IMR-90 (cell line): Measurements from ENCODE around the gene SPDYC. TPM values are rescaled to one million over a fixed set of nuclear protein-coding genes. Genes with fewer than 3 reads are reported as not detected.

Source experiments
- ATAC-seq: fragments of 200-7000 bp; cut with Tn5 transposase; 2 replicates; pipeline ENCODE4 v1.9.1; 2020; ENCODE audit warnings: low read depth, mild to moderate bottlenecking, moderate library complexity
- BruUV-seq: library from RNA; stranded (reverse); fragments of 400-500 nt; replicated peaks from 2 replicates; lab custom pipeline; 2021; lab: Mats Ljungman, UMichigan
- CTCF ChIA-PET: fragments of 300-600 bp; formaldehyde crosslinking; extraction: SDS; loops from one replicate; lab custom pipeline; 2021; ENCODE audit warnings: antibody characterized with exemption; lab: Yijun Ruan, JAX
- POLR2A ChIA-PET: fragments of 300-600 bp; sonication (Branson Sonifier 250); formaldehyde crosslinking; loops from one replicate; lab custom pipeline; 2022; ENCODE audit warnings: antibody characterized with exemption; ENCODE audit not compliant: unreplicated experiment; lab: Charles Lee
- DNase-seq: peaks from one replicate; pipeline ENCODE4 v3.0.0; 2013
- H2AFZ ChIP-seq: replicated peaks from 2 replicates; pipeline ENCODE3; 2013; ENCODE audit warnings: low read length, mild to moderate bottlenecking; ENCODE audit not compliant: poor library complexity
- H2AK5ac ChIP-seq: 2 replicates; pipeline ENCODE4 v1.6.1; 2013; ENCODE audit warnings: low read depth, low read length, inconsistent platforms
- H2AK9ac ChIP-seq: replicated peaks from 2 replicates; pipeline ENCODE3; 2013; ENCODE audit warnings: mild to moderate bottlenecking, low read depth, low read length, moderate library complexity; ENCODE audit not compliant: poor library complexity
- H2BK120ac ChIP-seq: 2 replicates; pipeline ENCODE4 v1.6.1; 2013; ENCODE audit warnings: low read depth, low read length, inconsistent platforms
- H2BK15ac ChIP-seq: 3 replicates; pipeline ENCODE4 v1.6.1; 2013; ENCODE audit warnings: low read depth, low read length, inconsistent platforms
- H2BK20ac ChIP-seq: 2 replicates; pipeline ENCODE4 v1.6.1; 2013; ENCODE audit warnings: low read depth, mild to moderate bottlenecking, inconsistent platforms, low read length, moderate library complexity
- H2BK5ac ChIP-seq: 2 replicates; pipeline ENCODE4 v1.6.1; 2013; ENCODE audit warnings: mild to moderate bottlenecking, low read depth, low read length, inconsistent platforms; ENCODE audit not compliant: poor library complexity, severe bottlenecking
- H3K14ac ChIP-seq: replicated peaks from 2 replicates; pipeline ENCODE4 v1.6.1; 2013; ENCODE audit warnings: low read depth, low read length, inconsistent platforms
- H3K18ac ChIP-seq: 2 replicates; pipeline ENCODE4 v1.6.1; 2013; ENCODE audit warnings: low read depth, low read length, control low read depth
- H3K23ac ChIP-seq: 2 replicates; pipeline ENCODE4 v1.6.1; 2013; ENCODE audit warnings: low read depth, low read length, inconsistent platforms
- H3K27ac ChIP-seq: 2 replicates; pipeline ENCODE4 v1.5.1; 2013; ENCODE audit warnings: mild to moderate bottlenecking, control low read depth, low read length; ENCODE audit not compliant: insufficient read depth
- H3K27me3 ChIP-seq: 2 replicates; pipeline ENCODE4 v1.6.1; 2013; ENCODE audit warnings: low read length; ENCODE audit not compliant: control insufficient read depth, insufficient read depth
- H3K36me3 ChIP-seq: 2 replicates; pipeline ENCODE4 v1.6.1; 2013; ENCODE audit warnings: low read length, mixed read lengths; ENCODE audit not compliant: control insufficient read depth, insufficient read depth
- H3K4ac ChIP-seq: 2 replicates; pipeline ENCODE4 v1.6.1; 2013; ENCODE audit warnings: low read depth, low read length, inconsistent platforms
- H3K4me1 ChIP-seq: 2 replicates; pipeline ENCODE4 v1.6.1; 2013; ENCODE audit warnings: low read length, mixed read lengths; ENCODE audit not compliant: control insufficient read depth, insufficient read depth
- H3K4me2 ChIP-seq: 2 replicates; pipeline ENCODE4 v1.6.1; 2013; ENCODE audit warnings: low read depth, mild to moderate bottlenecking, control low read depth, low read length, moderate library complexity
- H3K4me3 ChIP-seq: 2 replicates; pipeline ENCODE4 v1.5.1; 2013; ENCODE audit warnings: low read depth, mild to moderate bottlenecking, control low read depth, low read length, moderate library complexity; ENCODE audit not compliant: insufficient read depth
- H3K56ac ChIP-seq: 2 replicates; pipeline ENCODE4 v1.6.1; 2013; ENCODE audit warnings: low read length, inconsistent platforms; ENCODE audit not compliant: insufficient read depth; ENCODE audit errors: extremely low read depth
- H3K79me1 ChIP-seq, 2 experiments: 2 replicates each; pipeline ENCODE4 v1.6.1; 2013; ENCODE audit warnings: low read length in 2 of 2, inconsistent platforms in 1 of 2, low read depth in 1 of 2
- H3K9ac ChIP-seq: 2 replicates; pipeline ENCODE4 v1.6.1; 2013; ENCODE audit warnings: low read depth, low read length, control low read depth
- H3K9me1 ChIP-seq: 2 replicates; pipeline ENCODE4 v1.6.1; 2013; ENCODE audit warnings: low read length, inconsistent platforms; ENCODE audit not compliant: insufficient read depth
- H3K9me3 ChIP-seq: 2 replicates; pipeline ENCODE4 v1.6.1; 2013; ENCODE audit warnings: low read length; ENCODE audit not compliant: control insufficient read depth, insufficient read depth
- H4K20me1 ChIP-seq: 2 replicates; pipeline ENCODE4 v1.6.1; 2013; ENCODE audit warnings: low read length, inconsistent platforms; ENCODE audit not compliant: insufficient read depth
- H4K5ac ChIP-seq: 2 replicates; pipeline ENCODE4 v1.6.1; 2013; ENCODE audit warnings: mild to moderate bottlenecking, low read depth, low read length, control low read depth
- H4K8ac ChIP-seq, 2 experiments: 2 replicates each; pipeline ENCODE4 v1.6.1; 2013; ENCODE audit warnings: low read depth in 2 of 2, low read length in 2 of 2, control low read depth in 1 of 2, inconsistent platforms in 1 of 2
- H4K91ac ChIP-seq: 2 replicates; pipeline ENCODE4 v1.6.1; 2013; ENCODE audit warnings: low read depth, low read length, inconsistent platforms; ENCODE audit not compliant: insufficient read depth
- FOS ChIP-seq: fragments of 150-350 bp; IDR thresholded peaks from 2 replicates; pipeline ENCODE4 v1.6.1; 2016; ENCODE audit warnings: low read depth, low read length
- MXI1 ChIP-seq: IDR thresholded peaks from 2 replicates; pipeline ENCODE4 v1.6.1; 2012; ENCODE audit warnings: low read depth, mild to moderate bottlenecking, low read length, moderate library complexity, borderline replicate concordance
- RCOR1 ChIP-seq: IDR thresholded peaks from 2 replicates; pipeline ENCODE4 v1.6.1; 2012; ENCODE audit warnings: mild to moderate bottlenecking, low read length, improper control_type of control experiment; ENCODE audit not compliant: insufficient replicate concordance
- RFX5 ChIP-seq: IDR thresholded peaks from 2 replicates; pipeline ENCODE4 v1.8.0; 2012; ENCODE audit warnings: low read depth, mild to moderate bottlenecking, low read length, moderate library complexity
- WGBS, 2 experiments: methylation state at CpG; one replicate each; pipeline versions ENCODE4 v1.1.5 to v1.1.7; 2013; ENCODE audit warnings: missing lambda C conversion rate in 2 of 2; ENCODE audit not compliant: insufficient read length in 1 of 2; ENCODE audit errors: extremely low coverage in 2 of 2; 5-methylcytosine and 5-hydroxymethylcytosine counted together
- dilution Hi-C: fragments of 300-500 bp; cut with HindIII; formaldehyde crosslinking; loops from one replicate; pipeline ENCODE4 v1.14.3; 2018; ENCODE audit warnings: low sequenced_read_pairs; ENCODE audit not compliant: unreplicated experiment
- in situ Hi-C: fragments of 300-500 bp; cut with MboI; formaldehyde crosslinking; loops from 3 replicates; pipeline ENCODE4 v1.14.3; 2019; ENCODE audit warnings: low sequenced_read_pairs, inconsistent platforms, mixed read lengths
- intact Hi-C: fragments of 100-400 bp; cut with micrococcal nuclease; formaldehyde crosslinking; loops from 2 replicates; pipeline ENCODE4 v1.10.0; 2022
- polyA plus RNA-seq, 3 experiments: library from polyadenylated mRNA; depleted of rRNA; stranded (reverse); fragments of >200 nt; gene quantifications; 2 replicates each; pipeline ENCODE4 v1.2.3, GENCODE V29; 2012; ENCODE audit warnings: low replicate concordance in 1 of 3
- total RNA-seq: library from RNA; depleted of rRNA; stranded (reverse); fragments of >200 nt; gene quantifications from 2 replicates; pipeline ENCODE4 v1.2.3, GENCODE V29; 2012

The SPDYC gene
- total and polyA plus RNA-seq, 2 of the 4 experiments (the other 2 are of a cell fraction): not detected

- Histone ChIP-seq H3K36me3 (peaks cover 69% of the 10 kb centered on the region), H3K18ac (no peak overlapping the region), H2AFZ (no peak overlapping the region), H2BK5ac (no peak overlapping the region), H3K27ac (no peak overlapping the region), H3K79me1 (0 out of 4 replicates have a peak, but pooled peaks cover 0 to 7% of the 10 kb centered on the region in 2 experiments), H3K4ac (no peak overlapping the region), H2AK9ac (no peak overlapping the region), H3K4me2 (no peak overlapping the region), H3K23ac (no peak overlapping the region), H3K9ac (no peak overlapping the region), H3K27me3 (no peaks in the 10 kb centered on the region), H2BK15ac (no peak overlapping the region), H4K91ac (no peak overlapping the region), H3K9me1 (no peaks in the 10 kb centered on the region), H4K20me1 (peaks cover 11% of the 10 kb centered on the region; the same call in 1 of the 2 replicates), H4K8ac (no peak overlapping the region), H3K9me3 (no peaks in the 10 kb centered on the region), H2BK20ac (no peak overlapping the region), H3K4me1 (no peaks in the 10 kb centered on the region), H3K56ac (no peak overlapping the region), H3K14ac (no peak overlapping the region), H2BK120ac (no peak overlapping the region), H3K4me3 (no peak overlapping the region), H2AK5ac (no peak overlapping the region), H4K5ac (no peak overlapping the region)
- ChIA-PET CTCF (interaction anchor here (0.8 to 1.7 kb wide), 2 partner anchors 10 to 124 kb away, joined by 3 to 5 read pairs; no protein-coding TSS in a partner anchor), POLR2A (interaction anchor here (0.5 kb wide), 1 partner anchor 240 kb away, joined by 3 read pairs; no protein-coding TSS in a partner anchor)
- BruUV-seq: no TSS peak
- intact Hi-C loops (loop anchor here (1.0 kb wide), 1 partner anchor 49 kb away; no protein-coding TSS in a partner anchor), dilution Hi-C loops (no loop called here), in situ Hi-C loops (no loop called here)
- TF ChIP-seq RCOR1: no peak
- no peak for TF ChIP-seq RFX5
- no peak for TF ChIP-seq FOS
- TF ChIP-seq MXI1: no peak
- WGBS, 2 experiments: 50% methylated on average over 1 of the region's 3 CpGs; no CpG with 5 or more reads in 1 of the 2 experiments
- ATAC-seq (no peak), DNase-seq (no peak)
Measured at GRCh38 chr11:65205602-65205967, 35.6 kb downstream of the SPDYC start.
